BJ (cell line): Measurements from ENCODE around the gene GPALPP1. TPM values are rescaled to one million over a fixed set of nuclear protein-coding genes. Genes with fewer than 3 reads are reported as not detected.
A peak's percentile ranks its signal among the peaks of the same experiment; 100 is the strongest.

Source experiments
- CTCF ChIA-PET: fragments of 350-600 bp; formaldehyde crosslinking; extraction: SDS; loops from one replicate; lab custom pipeline; 2021; ENCODE audit warnings: antibody characterized with exemption, inconsistent platforms; lab: Yijun Ruan, JAX
- POLR2A ChIA-PET: fragments of 300-600 bp; sonication (Branson Sonifier 250); formaldehyde crosslinking; extraction: SDS; loops from one replicate; lab custom pipeline; 2021; ENCODE audit warnings: antibody characterized with exemption; lab: Charles Lee
- DNase-seq: peaks from one replicate; pipeline ENCODE4 v3.0.0-alpha.2; 2011; ENCODE audit warnings: low read depth
- H3K27me3 ChIP-seq: 2 replicates; pipeline ENCODE4 v1.6.0; 2011; ENCODE audit warnings: low read length; ENCODE audit not compliant: control insufficient read depth, insufficient read depth
- H3K36me3 ChIP-seq: 2 replicates; pipeline ENCODE4 v1.5.1; 2011; ENCODE audit warnings: low read length; ENCODE audit not compliant: control insufficient read depth, insufficient read depth
- H3K4me3 ChIP-seq: 2 replicates; pipeline ENCODE4 v1.5.1; 2011; ENCODE audit warnings: low read depth, mild to moderate bottlenecking, control low read depth, low read length
- CTCF ChIP-seq: IDR thresholded peaks from 2 replicates; pipeline ENCODE4 v1.5.1; 2011; ENCODE audit warnings: low read depth, mild to moderate bottlenecking, control low read depth, inconsistent platforms, low read length, moderate library complexity; ENCODE audit not compliant: insufficient read depth
- polyA plus RNA-seq: library from polyadenylated mRNA; depleted of rRNA; stranded (reverse); fragments of >200 nt; gene quantifications from 2 replicates; pipeline ENCODE4 v1.2.3, GENCODE V29; 2011

Gene GPALPP1
- polyA plus RNA-seq, 1 experiment: 10.4 TPM

DNA sequence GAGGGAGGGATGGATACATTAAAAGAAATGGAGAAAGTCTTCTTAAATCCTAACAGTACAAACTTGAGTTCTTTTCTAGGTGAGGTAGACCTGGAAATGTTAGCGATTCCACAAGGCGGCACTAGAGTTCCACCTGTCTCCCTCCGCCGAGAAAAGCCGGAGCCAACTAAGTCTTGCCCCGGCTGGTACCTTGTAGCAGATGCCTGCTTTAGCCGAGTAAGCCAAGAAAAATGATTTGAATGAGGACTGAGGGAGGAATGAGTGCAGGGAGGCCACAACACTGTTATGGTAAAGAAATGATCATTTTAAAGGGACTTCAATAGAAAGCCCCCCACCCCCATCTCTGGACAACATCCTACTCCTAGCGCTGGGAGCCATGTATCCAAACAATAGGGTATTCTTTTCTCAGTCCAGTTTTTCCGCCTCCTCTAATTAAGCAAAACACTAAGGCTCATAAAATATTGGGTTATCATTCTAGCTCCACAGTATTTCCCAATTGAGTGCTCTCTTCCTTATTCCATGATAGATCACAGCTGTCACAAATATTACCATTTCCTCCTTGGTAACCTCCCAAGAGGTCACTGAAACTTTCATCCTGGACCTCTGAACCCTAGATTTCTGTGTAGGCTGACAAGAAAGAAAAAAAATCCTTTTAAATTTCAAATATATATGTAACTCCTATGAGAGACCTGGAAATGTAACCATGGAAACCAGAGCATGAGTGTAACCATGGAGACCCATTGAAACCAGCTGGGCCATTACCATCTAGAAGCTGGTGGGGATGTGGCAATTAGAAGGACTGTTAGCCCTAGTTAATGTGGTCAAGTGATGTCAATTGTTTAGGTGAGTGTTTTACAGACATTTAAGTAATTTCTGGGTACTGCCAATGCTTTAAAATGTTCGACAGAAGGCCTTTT, 58.3 kb downstream of the GPALPP1 start:
- peak; percentile 93 for TF ChIP-seq CTCF
- H3K36me3 ChIP-seq: no peaks in the 10 kb centered on the region
- no peak for DNase-seq
- H3K27me3 ChIP-seq: no peaks in the 10 kb centered on the region; the same call in 1 of the 2 replicates
- ChIA-PET CTCF (interaction anchor here (0.6 to 4.4 kb wide), 31 partner anchors 9 to 347 kb away, joined by 3 to 93 read pairs (median 5); partner anchors contain the start of gene GTF2F2), POLR2A (interaction anchor here (0.5 kb wide), 1 partner anchor 24 kb away, joined by 3 read pairs; no protein-coding TSS in a partner anchor)
- peak overlapping the region; percentile 50 for H3K4me3 ChIP-seq

DNA sequence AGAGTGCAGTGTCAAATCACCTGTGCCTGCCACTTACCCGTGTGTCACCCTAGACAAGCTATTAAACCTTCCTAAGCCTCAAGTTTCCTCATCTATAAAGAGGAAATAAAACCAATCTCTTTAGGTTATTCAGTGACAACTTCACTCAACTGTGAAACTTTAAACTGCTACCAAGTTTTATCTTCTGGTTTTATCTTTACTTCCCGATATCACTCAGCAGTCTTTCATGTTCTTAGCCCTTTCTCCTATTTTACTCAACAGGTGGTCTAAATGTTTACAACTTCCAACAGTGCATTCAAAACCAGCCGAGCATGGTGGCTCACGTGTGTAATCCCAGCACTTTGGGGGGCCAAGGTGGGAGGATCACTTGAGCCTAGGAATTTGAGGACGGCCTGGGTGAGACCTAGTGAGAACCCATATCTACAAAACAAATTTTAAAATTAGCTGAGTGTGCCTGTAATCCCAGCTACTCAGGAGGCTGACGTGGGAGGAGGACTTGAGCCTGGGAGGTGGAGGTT, 59.6 kb downstream of the GPALPP1 start:
- ChIA-PET CTCF (interaction anchor here (0.9 to 4.4 kb wide), 3 partner anchors 71 to 259 kb away, joined by 4 to 93 read pairs (median 61); partner anchors contain the start of gene GTF2F2), POLR2A (no interaction called here)
- Histone ChIP-seq H3K36me3 (no peaks in the 10 kb centered on the region), H3K27me3 (no peaks in the 10 kb centered on the region; the same call in 1 of the 2 replicates), H3K4me3 (no peak overlapping the region)
- DNase-seq: no peak
- TF ChIP-seq CTCF: no peak

DNA sequence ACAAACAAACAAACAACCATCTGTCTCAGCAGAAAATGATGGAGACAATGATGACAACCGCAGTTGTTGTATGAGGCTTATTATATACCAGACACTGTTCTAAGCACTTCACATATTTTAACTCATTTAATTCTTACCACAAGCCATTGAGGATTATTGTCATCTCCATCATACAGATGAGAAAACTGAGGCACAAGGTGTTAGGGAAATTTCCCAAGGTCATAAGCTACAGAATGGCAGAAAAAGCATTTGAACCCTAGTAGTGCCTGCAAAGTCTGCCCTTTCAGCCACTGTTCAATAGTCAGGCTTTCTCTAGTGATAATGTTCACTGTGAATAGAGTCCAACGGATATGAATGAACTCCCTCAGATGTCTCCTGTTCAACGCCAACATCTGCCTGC, 60.1 kb downstream of the GPALPP1 start:
- H3K36me3 ChIP-seq: no peaks in the 10 kb centered on the region
- POLR2A ChIA-PET: no interaction called here

DNA sequence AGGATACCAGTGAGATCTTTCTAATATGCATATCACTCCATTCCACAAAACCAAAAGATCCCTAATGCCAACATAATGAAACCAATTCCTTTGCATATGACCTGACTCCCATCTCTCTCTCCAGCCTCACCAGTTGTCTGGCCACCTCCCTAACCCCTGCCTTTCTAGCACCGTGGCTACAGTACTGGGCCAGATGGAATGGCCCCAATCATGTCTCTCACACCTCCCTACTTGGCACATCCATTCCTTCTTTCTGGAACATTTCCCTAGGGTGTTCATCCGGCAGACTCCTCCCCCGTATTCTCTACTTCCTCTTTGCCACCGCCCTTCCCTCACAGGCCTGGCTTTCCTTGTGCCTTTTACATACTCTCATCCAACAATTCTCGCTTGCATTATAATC, 62.0 kb downstream of the GPALPP1 start:
- POLR2A ChIA-PET: no interaction called here
- CTCF ChIA-PET: interaction anchor here (1.0 kb wide), 1 partner anchor 259 kb away, joined by 3 read pairs; no protein-coding TSS in a partner anchor
- no peak for TF ChIP-seq CTCF
- no peak for DNase-seq
- Histone ChIP-seq H3K27me3 (no peaks in the 10 kb centered on the region; the same call in 1 of the 2 replicates), H3K4me3 (no peak overlapping the region), H3K36me3 (no peaks in the 10 kb centered on the region)

More for the DNA sequence above, 60.1 kb downstream of the GPALPP1 start:
- no peak for TF ChIP-seq CTCF
- CTCF ChIA-PET: interaction anchor here (1.0 to 4.4 kb wide), 4 partner anchors 11 to 259 kb away, joined by 3 to 93 read pairs (median 34); no protein-coding TSS in a partner anchor
- DNase-seq: no peak
- Histone ChIP-seq H3K4me3 (no peak overlapping the region), H3K27me3 (no peaks in the 10 kb centered on the region; the same call in 1 of the 2 replicates)
